GM10266 (cell line): ENCODE results near the gene NFE2L1.

Experiments
- DNase-seq: peaks from one replicate; pipeline ENCODE4 v3.0.0; 2012; ENCODE audit errors: extremely low spot score
- CTCF ChIP-seq: IDR thresholded peaks from 2 replicates; pipeline ENCODE4 v1.5.1; 2012; ENCODE audit warnings: mild to moderate bottlenecking, low read depth; ENCODE audit not compliant: control insufficient read depth, insufficient read depth; ENCODE audit errors: missing control alignments

Gene NFE2L1

DNA sequence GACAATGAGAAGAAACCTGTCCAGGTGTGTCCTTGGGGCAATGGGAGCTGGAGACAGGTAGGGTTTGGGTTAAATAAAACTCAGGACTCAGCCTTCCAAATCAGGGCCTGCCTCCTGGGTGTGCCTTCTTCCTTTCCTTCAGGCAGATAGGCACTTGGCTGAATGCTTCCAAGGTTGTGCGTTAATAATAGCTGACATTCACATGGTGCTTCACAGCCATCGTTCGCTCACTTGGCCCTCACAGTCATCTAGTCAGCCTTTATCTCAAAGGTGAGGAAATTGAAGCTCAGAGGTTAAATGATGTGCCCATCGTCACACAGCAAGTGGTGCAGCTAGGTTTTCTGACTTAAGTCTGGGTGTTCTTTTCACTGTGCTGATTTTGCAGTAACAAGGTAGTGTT is 9.5 kb downstream of the NFE2L1 start:
- DNase-seq: no peak
- TF ChIP-seq CTCF: no peak

- no peak for DNase-seq
- no peak for TF ChIP-seq CTCF
Observed at GRCh38 chr17:48058393-48059124, 10.4 kb downstream of the NFE2L1 start.

DNA sequence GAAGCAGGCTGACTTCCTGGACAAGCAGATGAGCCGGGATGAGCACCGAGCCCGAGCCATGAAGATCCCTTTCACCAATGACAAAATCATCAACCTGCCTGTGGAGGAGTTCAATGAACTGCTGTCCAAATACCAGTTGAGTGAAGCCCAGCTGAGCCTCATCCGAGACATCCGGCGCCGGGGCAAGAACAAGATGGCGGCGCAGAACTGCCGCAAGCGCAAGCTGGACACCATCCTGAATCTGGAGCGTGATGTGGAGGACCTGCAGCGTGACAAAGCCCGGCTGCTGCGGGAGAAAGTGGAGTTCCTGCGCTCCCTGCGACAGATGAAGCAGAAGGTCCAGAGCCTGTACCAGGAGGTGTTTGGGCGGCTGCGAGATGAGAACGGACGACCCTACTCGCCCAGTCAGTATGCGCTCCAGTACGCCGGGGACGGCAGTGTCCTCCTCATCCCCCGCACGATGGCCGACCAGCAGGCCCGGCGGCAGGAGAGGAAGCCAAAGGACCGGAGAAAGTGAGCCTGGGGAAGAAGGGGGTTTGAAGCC is 11.0 kb downstream of the NFE2L1 start:
- no peak for DNase-seq
- TF ChIP-seq CTCF: no peak

GRCh38 chr17:48060249-48060648 is 12.1 kb downstream of the NFE2L1 start:
- DNase-seq: no peak

DNA sequence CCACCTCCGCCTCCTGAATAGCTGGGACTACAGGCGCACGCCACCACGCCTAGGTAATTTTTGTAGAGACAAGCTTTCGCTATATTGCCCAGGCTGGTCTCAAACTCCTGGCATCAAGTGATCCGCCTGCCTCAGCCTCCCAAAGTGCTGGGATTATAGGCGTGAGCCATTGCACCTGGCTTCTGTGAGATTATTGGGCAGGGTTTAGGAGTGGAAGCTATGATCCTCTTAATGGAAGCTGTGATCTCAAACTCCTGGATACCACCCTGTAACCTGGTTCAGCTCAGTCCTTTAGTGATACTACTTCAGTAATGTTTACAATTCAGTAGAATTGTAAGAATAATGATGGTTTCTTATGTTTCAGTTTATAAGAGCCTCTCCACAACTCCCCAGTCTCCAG is 14.1 kb downstream of the NFE2L1 start:
- no peak for TF ChIP-seq CTCF
- no peak for DNase-seq

More at GRCh38 chr17:48060249-48060648, 12.1 kb downstream of the NFE2L1 start:
- no peak for TF ChIP-seq CTCF

DNA sequence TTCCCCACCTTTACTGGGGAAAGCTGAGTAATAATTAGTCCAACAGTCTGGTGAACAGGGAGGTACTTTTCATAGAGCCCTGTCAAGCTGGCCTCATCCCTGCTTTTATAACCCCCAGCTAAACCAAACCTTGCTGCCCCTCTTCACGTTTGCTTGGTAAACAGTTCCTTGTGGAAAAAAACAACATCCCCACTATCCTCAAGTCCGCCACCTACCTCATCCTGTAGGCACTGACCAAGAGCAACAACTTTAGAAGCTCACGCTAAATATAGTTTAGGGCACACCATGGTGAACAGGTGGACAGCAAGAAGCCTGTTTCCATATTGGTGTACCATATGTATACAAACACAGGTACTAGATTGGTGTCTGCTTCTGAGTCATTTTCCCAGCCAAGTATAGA is 16.5 kb downstream of the NFE2L1 start:
- no peak for TF ChIP-seq CTCF
- DNase-seq: no peak

- no peak for TF ChIP-seq CTCF
- no peak for DNase-seq
Observed at GRCh38 chr17:48066192-48066591, 18.0 kb downstream of the NFE2L1 start.
